GM23248 (cell line): ENCODE results near the gene KCNK18. TPM values are rescaled to one million over a fixed set of nuclear protein-coding genes. Genes with fewer than 3 reads are reported as not detected.
A peak's percentile ranks its signal among the peaks of the same experiment; 100 is the strongest.

ENCODE experiments used
- DNase-seq: peaks from one replicate; pipeline ENCODE4 v3.0.0-alpha.2; 2015
- H2AFZ ChIP-seq: fragments of 200-600 bp; sonication (generic); 2 replicates; pipeline ENCODE4 v1.6.1; 2016; ENCODE audit warnings: antibody characterized with exemption
- H3F3A ChIP-seq: fragments of 200-600 bp; sonication (generic); 2 replicates; pipeline ENCODE4 v1.6.1; 2016; ENCODE audit warnings: mild to moderate bottlenecking, antibody characterized with exemption, mixed run types; ENCODE audit not compliant: insufficient read depth
- H3K27ac ChIP-seq: fragments of 200-600 bp; sonication (generic); 2 replicates; pipeline ENCODE4 v1.5.1; 2016; ENCODE audit warnings: mild to moderate bottlenecking
- H3K27me3 ChIP-seq: fragments of 200-600 bp; sonication (generic); replicated peaks from 2 replicates; pipeline ENCODE4 v1.6.1; 2016; ENCODE audit warnings: mild to moderate bottlenecking; ENCODE audit not compliant: insufficient read depth
- H3K36me3 ChIP-seq: fragments of 200-600 bp; sonication (generic); 2 replicates; pipeline ENCODE4 v1.6.1; 2016; ENCODE audit warnings: low read depth, mild to moderate bottlenecking
- H3K4me1 ChIP-seq: fragments of 200-600 bp; sonication (generic); 2 replicates; pipeline ENCODE4 v1.6.1; 2016; ENCODE audit warnings: mild to moderate bottlenecking; ENCODE audit not compliant: insufficient read depth
- H3K4me2 ChIP-seq: fragments of 200-600 bp; sonication (generic); one replicate; pipeline ENCODE4 v1.6.1; 2016; ENCODE audit warnings: mild to moderate bottlenecking; ENCODE audit not compliant: unreplicated experiment
- H3K4me3 ChIP-seq: fragments of 200-600 bp; sonication (generic); 2 replicates; pipeline ENCODE4 v1.5.1; 2016; ENCODE audit warnings: mild to moderate bottlenecking
- H3K79me2 ChIP-seq: fragments of 200-600 bp; sonication (generic); 2 replicates; pipeline ENCODE4 v1.6.1; 2016; ENCODE audit warnings: mild to moderate bottlenecking; ENCODE audit not compliant: insufficient read depth
- H3K9ac ChIP-seq: fragments of 200-600 bp; sonication (generic); 2 replicates; pipeline ENCODE4 v1.6.1; 2016; ENCODE audit warnings: mild to moderate bottlenecking
- H3K9me2 ChIP-seq: fragments of 200-600 bp; sonication (generic); 2 replicates; pipeline ENCODE4 v1.6.1; 2016; ENCODE audit warnings: mixed run types, mild to moderate bottlenecking, moderate library complexity; ENCODE audit not compliant: insufficient read depth
- H3K9me3 ChIP-seq: fragments of 200-600 bp; sonication (generic); one replicate; pipeline ENCODE4 v1.6.1; 2017; ENCODE audit warnings: low read depth
- H4K20me1 ChIP-seq: fragments of 200-600 bp; sonication (generic); 2 replicates; pipeline ENCODE4 v1.6.0; 2016; ENCODE audit not compliant: insufficient read depth
- EZH2 ChIP-seq: fragments of 200-600 bp; sonication (generic); IDR thresholded peaks from 2 replicates; pipeline ENCODE4 v1.6.1; 2018; ENCODE audit warnings: antibody characterized with exemption, mild to moderate bottlenecking; ENCODE audit not compliant: insufficient read depth, poor library complexity, severe bottlenecking
- EZH2phosphoT487 ChIP-seq: fragments of 200-600 bp; sonication (generic); IDR thresholded peaks from 2 replicates; pipeline ENCODE4 v1.6.1; 2018; ENCODE audit warnings: antibody characterized with exemption, moderate library complexity, mild to moderate bottlenecking, low read depth; ENCODE audit not compliant: insufficient read depth
- WGBS, 2 experiments: methylation state at CpG; one replicate each; pipeline ENCODE4 v1.1.6; 2015 to 2017; ENCODE audit warnings: low lambda C conversion rate in 2 of 2, low coverage in 1 of 2; ENCODE audit errors: missing lambda C conversion rate in 2 of 2; 5-methylcytosine and 5-hydroxymethylcytosine counted together
- in situ Hi-C: fragments of 300-500 bp; cut with MboI; formaldehyde crosslinking; loops from 2 replicates; pipeline ENCODE4 v1.15.0; 2020
- polyA plus RNA-seq: library from polyadenylated mRNA; unstranded; fragments of >200 nt; fragmentation: Nextera tagmentation; extraction: Ambion mirVana; gene quantifications from 2 replicates; pipeline ENCODE4 v1.2.1, GENCODE V29; 2016
- total RNA-seq: library from RNA; depleted of rRNA; stranded (reverse); fragments of >200 nt; shearing (Covaris generic); gene quantifications from 2 replicates; pipeline ENCODE4 v1.2.3, GENCODE V29; 2014

The KCNK18 gene
- total and polyA plus RNA-seq, 2 experiments from 2014 or later = not detected

DNA sequence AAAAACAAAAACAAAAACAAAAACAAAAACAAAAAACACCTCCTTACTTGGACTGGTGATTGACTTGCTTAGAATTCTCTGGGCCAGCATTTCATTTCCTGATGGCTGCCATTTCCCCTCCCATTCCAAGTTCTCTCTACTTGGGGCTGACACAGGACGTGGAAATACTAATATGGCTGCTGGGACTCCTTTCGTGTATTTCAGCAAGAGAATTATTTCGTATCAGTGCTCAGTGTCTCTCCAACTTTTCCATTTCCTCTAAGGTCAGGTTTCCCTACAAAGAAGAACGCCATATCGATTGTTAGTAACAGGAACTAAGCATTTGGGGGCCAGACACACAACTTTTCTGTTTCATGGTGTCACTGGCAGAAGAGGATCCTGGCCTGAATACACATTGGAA, 36.7 kb upstream of the KCNK18 start:
- Histone ChIP-seq H2AFZ (no peak overlapping the region), H3K4me1 (no peaks in the 10 kb centered on the region), H3K36me3 (no peaks in the 10 kb centered on the region), H3K27ac (no peak overlapping the region), H3F3A (no peaks in the 10 kb centered on the region), H3K9me2 (no peaks in the 10 kb centered on the region), H3K9ac (no peak overlapping the region), H3K4me2 (no peak overlapping the region), H3K79me2 (no peaks in the 10 kb centered on the region), H4K20me1 (no peaks in the 10 kb centered on the region), H3K27me3 (peaks cover 87% of the 10 kb centered on the region), H3K4me3 (no peak overlapping the region), H3K9me3 (no peaks in the 10 kb centered on the region)
- TF ChIP-seq EZH2 (no peak), EZH2phosphoT487 (no peak)
- 14 to 17% methylated on average over 5 of the region's 5 CpGs for WGBS, 2 experiments
- no peak for DNase-seq
- in situ Hi-C loops = no loop called here

DNA sequence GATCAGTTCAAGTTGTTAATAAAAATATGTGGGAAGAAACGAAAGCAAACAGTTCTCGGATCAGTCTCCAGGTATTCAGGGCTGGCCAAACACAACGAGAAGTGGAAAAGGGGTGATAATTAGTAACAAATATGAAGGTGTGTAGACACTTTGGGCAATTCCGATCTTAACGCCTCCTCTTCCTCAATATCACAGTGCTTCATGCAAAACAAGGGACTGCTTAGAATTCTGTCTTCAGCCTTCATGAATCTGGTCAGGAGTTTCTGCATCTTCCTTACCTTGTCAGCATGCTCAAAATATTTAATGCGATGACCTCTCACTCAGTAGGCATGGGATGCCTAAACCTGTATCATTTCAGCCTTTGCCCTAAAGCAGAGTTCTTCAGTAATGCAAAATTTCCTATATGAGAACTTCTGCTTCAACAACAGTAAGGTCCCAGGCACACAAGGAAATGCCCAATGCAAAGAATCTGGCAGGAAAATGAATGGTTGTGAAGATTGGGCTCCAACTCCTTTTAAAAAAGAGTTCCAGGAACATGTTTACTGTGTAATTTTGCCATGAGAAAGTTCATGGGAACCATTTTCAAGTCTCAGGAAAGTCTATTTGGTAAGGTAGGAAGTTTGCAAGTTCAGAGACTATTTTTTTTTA, 35.8 kb upstream of the KCNK18 start:
- H3K9me2 ChIP-seq = no peaks in the 10 kb centered on the region
- no peaks in the 10 kb centered on the region for H3K36me3 ChIP-seq
- H3K4me3 ChIP-seq = no peak overlapping the region
- TF ChIP-seq EZH2phosphoT487 (no peak), EZH2 (peak; percentile 56)
- H3K79me2 ChIP-seq = no peaks in the 10 kb centered on the region
- H4K20me1 ChIP-seq = no peaks in the 10 kb centered on the region
- H3K9me3 ChIP-seq = no peaks in the 10 kb centered on the region
- no peak overlapping the region for H2AFZ ChIP-seq
- no peak overlapping the region for H3K27ac ChIP-seq
- WGBS, 2 experiments = 26 to 31% methylated on average over 6 of the region's 6 CpGs
- no peak overlapping the region for H3K4me2 ChIP-seq
- no peak overlapping the region for H3K9ac ChIP-seq
- H3F3A ChIP-seq = no peaks in the 10 kb centered on the region
- peaks cover 94% of the 10 kb centered on the region for H3K27me3 ChIP-seq
- no peak for DNase-seq
- in situ Hi-C loops = no loop called here
- no peaks in the 10 kb centered on the region for H3K4me1 ChIP-seq

DNA sequence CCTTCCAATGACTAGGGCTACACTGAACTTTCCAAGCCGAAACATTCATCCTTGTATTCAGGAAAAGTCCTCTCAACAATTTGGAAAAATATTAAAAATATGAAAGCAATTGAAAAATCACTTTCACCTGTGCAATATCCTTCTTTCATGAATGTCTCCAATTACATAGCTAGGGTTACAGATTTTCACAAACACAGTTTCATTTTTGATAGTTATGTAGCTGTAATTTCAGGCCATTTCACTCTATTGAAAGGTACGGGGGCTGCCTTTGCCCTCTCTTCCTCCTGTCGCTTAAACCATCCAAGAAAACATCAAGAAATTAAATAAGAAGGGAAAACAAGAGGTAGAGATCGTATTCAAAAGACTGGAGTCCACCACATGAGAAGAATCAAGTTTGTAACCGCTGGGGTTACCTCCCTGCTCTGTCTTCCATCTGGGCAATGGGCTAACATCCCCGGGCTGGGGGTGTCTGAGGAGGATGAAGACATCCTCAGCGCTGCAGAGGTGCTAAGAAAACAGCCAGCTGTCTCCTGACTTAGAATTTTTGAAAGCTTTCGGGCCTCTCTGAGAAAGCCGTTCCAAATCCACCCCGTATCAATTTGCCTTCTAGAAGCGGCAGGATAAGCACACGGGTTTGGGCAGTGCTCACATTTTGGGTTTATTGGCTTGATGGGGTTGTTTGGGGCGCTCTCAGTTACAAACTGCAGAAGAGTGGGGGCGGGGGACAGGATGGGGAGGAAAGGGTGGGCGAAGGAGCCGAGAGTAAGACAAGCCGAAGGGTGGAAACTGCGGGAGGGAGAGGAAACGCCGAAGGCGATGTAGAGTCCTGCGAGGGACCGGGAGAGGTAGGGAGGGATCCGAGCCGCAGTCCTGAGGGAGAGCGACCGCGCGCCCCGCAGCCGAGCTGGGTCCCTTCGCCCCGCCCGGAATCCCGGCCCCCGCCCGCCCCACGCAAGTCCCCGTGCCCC, 34.9 kb upstream of the KCNK18 start:
- H3K4me2 ChIP-seq = no peak overlapping the region
- 10 to 15% methylated on average over 16 to 26 of the region's 39 CpGs for WGBS, 2 experiments
- no peaks in the 10 kb centered on the region for H3K9me2 ChIP-seq
- in situ Hi-C loops = no loop called here
- TF ChIP-seq EZH2 = peak; percentile 95
- peak; percentile 33 for TF ChIP-seq EZH2phosphoT487
- DNase-seq = no peak
- H4K20me1 ChIP-seq = no peaks in the 10 kb centered on the region
- H2AFZ ChIP-seq = no peak overlapping the region
- no peaks in the 10 kb centered on the region for H3K79me2 ChIP-seq
- H3K36me3 ChIP-seq = no peaks in the 10 kb centered on the region
- H3K9me3 ChIP-seq = no peaks in the 10 kb centered on the region
- H3F3A ChIP-seq = no peaks in the 10 kb centered on the region
- no peaks in the 10 kb centered on the region for H3K4me1 ChIP-seq
- H3K4me3 ChIP-seq = no peak overlapping the region
- no peak overlapping the region for H3K9ac ChIP-seq
- H3K27me3 ChIP-seq = peaks cover 96% of the 10 kb centered on the region
- no peak overlapping the region for H3K27ac ChIP-seq

DNA sequence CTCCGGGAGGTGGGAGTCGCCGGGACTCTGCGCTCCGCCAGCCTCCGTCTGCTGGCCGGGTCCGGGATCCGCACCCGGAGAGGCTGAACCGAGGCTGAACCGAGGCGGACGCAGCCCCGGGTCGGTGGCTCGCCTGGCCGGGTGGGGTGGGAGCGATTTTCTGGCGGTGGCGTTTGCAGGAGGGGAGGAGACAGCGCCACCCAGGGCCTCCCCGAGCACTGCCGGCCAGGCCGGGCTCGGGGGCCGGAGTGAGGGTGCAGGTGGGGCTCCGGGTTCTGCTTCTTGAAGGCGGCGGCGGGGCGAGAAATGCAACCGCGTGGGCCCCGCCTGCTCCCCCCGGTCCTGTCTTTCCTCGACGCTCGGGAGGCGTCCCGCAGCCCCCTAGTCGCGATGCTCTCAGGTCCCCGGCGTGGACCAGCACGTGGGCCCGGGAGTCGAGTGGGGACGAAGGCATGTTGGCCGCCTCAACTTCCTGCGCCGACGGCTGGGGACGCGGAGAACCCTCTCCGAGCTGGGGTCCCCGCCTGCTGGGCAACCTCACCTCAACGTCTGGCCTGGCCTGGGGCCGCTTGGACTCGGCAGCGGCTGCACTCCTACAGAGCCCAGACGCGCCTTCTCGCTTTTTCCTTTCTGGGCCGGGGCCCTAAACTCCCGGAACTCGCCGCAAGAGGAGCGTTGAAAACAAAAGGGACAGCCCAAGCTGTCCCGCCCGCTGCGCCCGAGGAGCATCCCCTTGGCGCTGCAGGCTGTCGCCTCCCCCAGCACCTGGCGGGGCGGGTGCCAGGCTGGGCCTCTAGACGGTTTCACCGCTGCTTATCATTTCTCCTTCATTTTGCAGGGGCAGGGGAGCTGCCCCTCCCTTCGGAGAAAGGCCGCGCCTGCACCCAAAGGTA, 34.0 kb upstream of the KCNK18 start:
- no peaks in the 10 kb centered on the region for H3F3A ChIP-seq
- H3K4me1 ChIP-seq = no peaks in the 10 kb centered on the region
- H3K36me3 ChIP-seq = no peaks in the 10 kb centered on the region
- WGBS, 2 experiments = 11 to 17% methylated on average over 42 to 70 of the region's 82 CpGs
- H3K27ac ChIP-seq = no peak overlapping the region
- no peak overlapping the region for H3K4me2 ChIP-seq
- H4K20me1 ChIP-seq = no peaks in the 10 kb centered on the region
- DNase-seq = peak; percentile 20
- peak; percentile 70 for TF ChIP-seq EZH2
- TF ChIP-seq EZH2phosphoT487 = no peak
- H3K9me3 ChIP-seq = no peaks in the 10 kb centered on the region
- no peak overlapping the region for H3K9ac ChIP-seq
- no peaks in the 10 kb centered on the region for H3K79me2 ChIP-seq
- no peak overlapping the region for H2AFZ ChIP-seq
- H3K9me2 ChIP-seq = no peaks in the 10 kb centered on the region
- no peak overlapping the region for H3K4me3 ChIP-seq
- peaks cover 94% of the 10 kb centered on the region for H3K27me3 ChIP-seq
- in situ Hi-C loops = no loop called here
